ENCODE measurements around the gene FN3KRP.
A peak's percentile ranks its signal among the peaks of the same experiment; 100 is the strongest.

FN3KRP gene

DNA sequence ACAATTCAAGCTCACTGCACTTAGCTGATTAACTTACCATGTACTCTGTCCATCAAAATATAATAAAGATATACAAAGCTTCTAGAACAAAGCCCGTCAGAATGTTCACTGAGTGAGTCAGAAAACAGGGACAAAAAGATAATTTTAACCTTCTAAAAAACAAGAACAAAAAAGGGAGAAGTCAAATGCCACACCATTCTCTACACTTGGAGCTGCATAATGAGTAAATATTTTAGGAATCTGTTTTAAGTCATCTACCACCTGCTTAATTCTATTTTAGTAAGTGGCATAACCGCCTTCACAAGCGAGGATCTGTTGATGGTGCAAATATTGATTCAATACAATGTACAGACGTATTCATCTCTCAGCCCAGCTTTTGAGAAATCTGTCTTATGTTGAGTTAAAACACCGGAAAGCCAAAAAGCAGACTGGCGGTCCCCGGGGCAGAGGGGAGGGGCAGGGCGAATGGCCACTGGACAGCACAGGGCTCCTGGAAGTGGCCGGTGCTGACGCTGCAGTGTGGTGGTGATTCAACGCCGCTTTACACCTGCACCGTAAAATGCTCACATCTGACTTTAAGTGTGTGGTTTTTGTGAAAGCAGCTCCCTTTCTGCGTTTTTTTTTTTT, 38.1 kb upstream of the FN3KRP start:
- peaks cover 7% of the 10 kb centered on the region; the same call in 1 of the 2 replicates for H3K9me3 ChIP-seq (ENCODE audit: insufficient read depth, low read length)
- H3K27me3 ChIP-seq (ENCODE audit: low read depth, low read length) = no peaks in the 10 kb centered on the region
- H3K4me2 ChIP-seq (ENCODE audit: low read length) = peak overlapping the region; percentile 71
- peaks cover 12% of the 10 kb centered on the region for H3K79me2 ChIP-seq (ENCODE audit: low read length)
- H4K20me1 ChIP-seq (ENCODE audit: insufficient read depth, low read length) = no peaks in the 10 kb centered on the region
- H3K36me3 ChIP-seq (replicated peaks; ENCODE audit: low read depth, low read length) = peaks cover 20% of the 10 kb centered on the region
- peak overlapping the region; percentile 95 for H3K27ac ChIP-seq (ENCODE audit: low read length)
- TF ChIP-seq EZH2phosphoT487 (IDR thresholded peaks at IDR 0.05; ENCODE audit: low read depth) = no peak
- TF ChIP-seq, protein P1, sequence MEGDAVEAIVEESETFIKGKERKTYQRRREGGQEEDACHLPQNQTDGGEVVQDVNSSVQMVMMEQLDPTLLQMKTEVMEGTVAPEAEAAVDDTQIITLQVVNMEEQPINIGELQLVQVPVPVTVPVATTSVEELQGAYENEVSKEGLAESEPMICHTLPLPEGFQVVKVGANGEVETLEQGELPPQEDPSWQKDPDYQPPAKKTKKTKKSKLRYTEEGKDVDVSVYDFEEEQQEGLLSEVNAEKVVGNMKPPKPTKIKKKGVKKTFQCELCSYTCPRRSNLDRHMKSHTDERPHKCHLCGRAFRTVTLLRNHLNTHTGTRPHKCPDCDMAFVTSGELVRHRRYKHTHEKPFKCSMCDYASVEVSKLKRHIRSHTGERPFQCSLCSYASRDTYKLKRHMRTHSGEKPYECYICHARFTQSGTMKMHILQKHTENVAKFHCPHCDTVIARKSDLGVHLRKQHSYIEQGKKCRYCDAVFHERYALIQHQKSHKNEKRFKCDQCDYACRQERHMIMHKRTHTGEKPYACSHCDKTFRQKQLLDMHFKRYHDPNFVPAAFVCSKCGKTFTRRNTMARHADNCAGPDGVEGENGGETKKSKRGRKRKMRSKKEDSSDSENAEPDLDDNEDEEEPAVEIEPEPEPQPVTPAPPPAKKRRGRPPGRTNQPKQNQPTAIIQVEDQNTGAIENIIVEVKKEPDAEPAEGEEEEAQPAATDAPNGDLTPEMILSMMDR (IDR thresholded peaks at IDR 0.05; ENCODE audit: low read depth, low read length) = no peak
- H3K9ac ChIP-seq (ENCODE audit: low read length) = peak overlapping the region; percentile 73
- H3K4me1 ChIP-seq (ENCODE audit: low read length) = peaks cover 29% of the 10 kb centered on the region
- peak overlapping the region; percentile 69 for H3K4me3 ChIP-seq (ENCODE audit: low read length)
- H2AFZ ChIP-seq (ENCODE audit: low read depth, low read length) = peak overlapping the region; percentile 7; the same call in 1 of the 2 replicates

DNA sequence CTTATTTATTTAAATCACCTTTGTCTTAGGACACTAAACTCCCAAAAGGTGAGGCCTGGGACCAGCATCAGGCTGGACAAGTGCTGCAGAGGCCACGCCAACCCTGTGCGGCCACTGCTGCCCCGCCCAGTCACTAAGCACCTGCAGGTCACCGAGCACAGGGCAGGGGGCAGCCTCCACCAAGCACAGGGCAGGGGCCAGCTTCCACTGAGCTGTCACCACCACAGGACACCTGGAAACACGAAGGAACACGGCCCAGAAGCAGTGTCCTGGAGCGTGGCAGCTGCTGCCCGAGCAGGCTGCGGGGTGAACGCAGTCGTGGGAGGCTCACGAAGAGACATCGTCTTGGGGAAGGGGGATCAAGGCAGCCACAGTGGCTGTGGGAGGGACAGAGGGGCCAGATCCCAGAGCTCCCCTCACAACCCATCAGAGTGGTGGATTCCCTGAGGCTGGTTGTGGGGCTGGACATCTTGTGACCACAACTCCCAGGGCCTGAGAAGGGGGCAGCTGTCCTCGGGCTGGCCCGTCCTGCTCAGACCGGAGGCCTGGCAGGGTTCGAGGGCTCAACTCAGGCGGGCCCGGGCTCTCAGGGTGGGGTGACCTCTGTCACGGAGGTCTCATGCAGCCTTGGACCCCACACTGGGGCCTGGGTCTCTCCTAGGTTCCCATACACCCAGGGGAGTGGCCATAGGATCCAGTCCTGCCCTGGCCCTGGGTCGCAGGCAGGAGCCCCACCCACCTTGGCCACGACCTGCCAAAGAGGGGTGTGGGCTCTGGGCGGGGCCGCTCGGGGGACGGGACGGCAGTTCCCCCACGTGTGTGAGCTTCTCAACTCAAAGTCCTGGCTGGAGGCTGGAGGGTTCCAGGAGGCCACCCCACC, 36.7 kb upstream of the FN3KRP start:
- Histone ChIP-seq H3K9me3 (ENCODE audit: insufficient read depth, low read length) (peaks cover 7% of the 10 kb centered on the region; the same call in 1 of the 2 replicates), H2AFZ (ENCODE audit: low read depth, low read length) (no peak overlapping the region), H4K20me1 (ENCODE audit: insufficient read depth, low read length) (no peaks in the 10 kb centered on the region), H3K4me3 (ENCODE audit: low read length) (no peak overlapping the region), H3K79me2 (ENCODE audit: low read length) (peaks cover 12% of the 10 kb centered on the region), H3K4me1 (ENCODE audit: low read length) (peaks cover 43% of the 10 kb centered on the region), H3K9ac (ENCODE audit: low read length) (peak overlapping the region; percentile 35; the same call in 1 of the 2 replicates), H3K4me2 (ENCODE audit: low read length) (no peak overlapping the region), H3K27ac (ENCODE audit: low read length) (peak overlapping the region; percentile 95), H3K27me3 (ENCODE audit: low read depth, low read length) (no peaks in the 10 kb centered on the region), H3K36me3 (replicated peaks; ENCODE audit: low read depth, low read length) (peaks cover 24% of the 10 kb centered on the region)
- TF ChIP-seq, protein P1 (IDR thresholded peaks at IDR 0.05; ENCODE audit: low read depth, low read length) = peak; percentile 22; the same call in 1 of the 2 replicates
- no peak for TF ChIP-seq EZH2phosphoT487 (IDR thresholded peaks at IDR 0.05; ENCODE audit: low read depth)

DNA sequence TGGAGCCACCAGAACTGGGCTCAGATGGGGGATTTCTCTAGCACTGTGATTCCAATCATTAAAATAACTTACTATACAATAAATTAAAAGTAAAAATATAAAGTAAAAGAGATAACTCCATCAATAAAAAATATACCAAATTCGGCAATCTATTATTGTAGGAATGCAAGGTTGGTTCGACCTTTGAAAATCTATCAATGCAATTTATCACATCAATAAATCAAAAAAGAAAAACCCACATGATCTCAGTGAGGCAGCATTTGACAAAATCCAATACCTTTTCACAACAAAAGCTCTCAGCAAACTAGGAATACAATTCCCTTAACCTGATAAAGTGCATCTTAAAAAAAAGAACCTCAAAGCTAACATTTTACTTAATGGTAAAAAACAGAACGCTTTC, 35.0 kb upstream of the FN3KRP start:
- Histone ChIP-seq H3K27me3 (ENCODE audit: low read depth, low read length) (no peaks in the 10 kb centered on the region), H3K4me1 (ENCODE audit: low read length) (peaks cover 57% of the 10 kb centered on the region), H3K79me2 (ENCODE audit: low read length) (peaks cover 12% of the 10 kb centered on the region), H3K27ac (ENCODE audit: low read length) (no peak overlapping the region), H4K20me1 (ENCODE audit: insufficient read depth, low read length) (no peaks in the 10 kb centered on the region), H3K4me3 (ENCODE audit: low read length) (no peak overlapping the region), H3K36me3 (replicated peaks; ENCODE audit: low read depth, low read length) (peaks cover 24% of the 10 kb centered on the region), H3K9me3 (ENCODE audit: insufficient read depth, low read length) (peaks cover 7% of the 10 kb centered on the region; the same call in 1 of the 2 replicates), H3K9ac (ENCODE audit: low read length) (no peak overlapping the region), H3K4me2 (ENCODE audit: low read length) (no peak overlapping the region), H2AFZ (ENCODE audit: low read depth, low read length) (no peak overlapping the region)
- TF ChIP-seq EZH2phosphoT487 (IDR thresholded peaks at IDR 0.05; ENCODE audit: low read depth) = no peak
- TF ChIP-seq, protein P1 (IDR thresholded peaks at IDR 0.05; ENCODE audit: low read depth, low read length) = no peak

DNA sequence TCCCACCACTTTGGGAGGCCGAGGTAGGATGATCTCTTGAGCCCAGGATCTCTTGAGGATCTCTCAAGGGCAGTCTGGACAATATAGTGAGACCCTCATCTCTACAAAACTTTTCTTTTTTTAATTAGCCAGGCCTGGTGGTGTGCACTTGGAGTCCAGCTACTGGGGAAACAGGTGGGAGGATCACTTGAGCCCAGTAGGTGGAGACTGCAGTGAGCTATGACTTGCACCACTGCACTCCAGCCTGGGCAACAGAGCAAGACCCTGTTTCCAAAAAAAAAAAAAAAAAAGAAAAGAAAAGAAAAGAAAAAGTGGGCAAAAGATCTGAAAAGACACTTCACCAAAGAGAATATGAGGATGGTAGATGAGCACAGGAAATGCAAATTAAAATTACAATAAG, 33.0 kb upstream of the FN3KRP start:
- no peak for TF ChIP-seq EZH2phosphoT487 (IDR thresholded peaks at IDR 0.05; ENCODE audit: low read depth)
- TF ChIP-seq, protein P1 (IDR thresholded peaks at IDR 0.05; ENCODE audit: low read depth, low read length) = no peak

More for the DNA sequence above, 33.0 kb upstream of the FN3KRP start:
- H3K4me1 ChIP-seq (ENCODE audit: low read length) = peaks cover 60% of the 10 kb centered on the region
- peaks cover 24% of the 10 kb centered on the region for H3K36me3 ChIP-seq (replicated peaks; ENCODE audit: low read depth, low read length)
- no peak overlapping the region for H3K4me2 ChIP-seq (ENCODE audit: low read length)
- H3K79me2 ChIP-seq (ENCODE audit: low read length) = peaks cover 8% of the 10 kb centered on the region; the same call in 1 of the 2 replicates
- peaks cover 7% of the 10 kb centered on the region; the same call in 1 of the 2 replicates for H3K9me3 ChIP-seq (ENCODE audit: insufficient read depth, low read length)
- H3K27me3 ChIP-seq (ENCODE audit: low read depth, low read length) = no peaks in the 10 kb centered on the region
- H3K9ac ChIP-seq (ENCODE audit: low read length) = no peak overlapping the region
- no peak overlapping the region for H2AFZ ChIP-seq (ENCODE audit: low read depth, low read length)
- H4K20me1 ChIP-seq (ENCODE audit: insufficient read depth, low read length) = no peaks in the 10 kb centered on the region
- H3K4me3 ChIP-seq (ENCODE audit: low read length) = no peak overlapping the region
- peak overlapping the region; percentile 95 for H3K27ac ChIP-seq (ENCODE audit: low read length)

Measured in OCI-LY3 (cell line).